GM06990 (cell line): ENCODE measurements around the gene CYP27B1.

ENCODE experiments used
- DNase-seq: peaks from one replicate; pipeline ENCODE4 v3.0.0-alpha.2; 2011; ENCODE audit not compliant: insufficient read length; ENCODE audit errors: extremely low read depth
- H3K27me3 ChIP-seq: replicated peaks from 2 replicates; pipeline ENCODE4 v1.6.0; 2011; ENCODE audit warnings: low read length; ENCODE audit not compliant: control insufficient read depth, insufficient read depth
- H3K36me3 ChIP-seq: 2 replicates; pipeline ENCODE4 v1.5.1; 2011; ENCODE audit warnings: low read length; ENCODE audit not compliant: control insufficient read depth, insufficient read depth
- H3K4me3 ChIP-seq: replicated peaks from 2 replicates; pipeline ENCODE4 v1.5.1; 2011; ENCODE audit warnings: low read depth, mild to moderate bottlenecking, control low read depth, low read length
- TF ChIP-seq, protein P1 (sequence below): IDR thresholded peaks from 2 replicates; pipeline ENCODE4 v1.5.1; 2011; ENCODE audit warnings: low read length, control low read depth, mild to moderate bottlenecking, inconsistent platforms; ENCODE audit not compliant: insufficient read depth, poor library complexity, severe bottlenecking

CYP27B1 gene

DNA sequence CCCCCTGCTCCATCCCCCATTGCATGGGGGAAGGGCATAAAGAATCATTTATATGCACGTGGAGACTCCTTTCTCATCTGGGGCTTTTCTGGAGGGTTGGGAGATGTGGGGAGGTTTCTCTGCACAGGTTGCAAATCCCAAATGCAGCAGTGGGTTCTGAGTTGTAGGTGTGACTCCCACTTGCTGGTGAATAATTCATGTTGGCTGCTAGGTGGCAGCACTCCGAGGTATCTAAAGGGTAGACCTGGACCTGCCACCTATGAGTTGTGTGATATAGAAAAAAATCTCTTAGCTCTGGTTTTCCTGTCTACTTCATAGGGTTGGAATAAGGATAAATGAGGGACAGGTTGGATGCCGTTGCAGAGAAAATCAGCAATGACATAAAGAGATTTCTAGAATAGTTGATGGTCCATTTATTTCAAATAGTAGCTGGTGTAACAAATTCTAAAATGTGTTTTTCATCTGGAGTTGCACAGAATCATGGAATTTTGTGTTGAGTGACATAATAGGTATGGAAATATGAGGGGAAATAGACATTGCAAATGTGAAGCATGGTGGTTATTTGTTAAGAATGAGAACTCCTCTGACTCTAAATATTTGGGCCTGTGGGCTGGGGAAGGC, 7.4 kb downstream of the CYP27B1 start:
- TF ChIP-seq, protein P1, sequence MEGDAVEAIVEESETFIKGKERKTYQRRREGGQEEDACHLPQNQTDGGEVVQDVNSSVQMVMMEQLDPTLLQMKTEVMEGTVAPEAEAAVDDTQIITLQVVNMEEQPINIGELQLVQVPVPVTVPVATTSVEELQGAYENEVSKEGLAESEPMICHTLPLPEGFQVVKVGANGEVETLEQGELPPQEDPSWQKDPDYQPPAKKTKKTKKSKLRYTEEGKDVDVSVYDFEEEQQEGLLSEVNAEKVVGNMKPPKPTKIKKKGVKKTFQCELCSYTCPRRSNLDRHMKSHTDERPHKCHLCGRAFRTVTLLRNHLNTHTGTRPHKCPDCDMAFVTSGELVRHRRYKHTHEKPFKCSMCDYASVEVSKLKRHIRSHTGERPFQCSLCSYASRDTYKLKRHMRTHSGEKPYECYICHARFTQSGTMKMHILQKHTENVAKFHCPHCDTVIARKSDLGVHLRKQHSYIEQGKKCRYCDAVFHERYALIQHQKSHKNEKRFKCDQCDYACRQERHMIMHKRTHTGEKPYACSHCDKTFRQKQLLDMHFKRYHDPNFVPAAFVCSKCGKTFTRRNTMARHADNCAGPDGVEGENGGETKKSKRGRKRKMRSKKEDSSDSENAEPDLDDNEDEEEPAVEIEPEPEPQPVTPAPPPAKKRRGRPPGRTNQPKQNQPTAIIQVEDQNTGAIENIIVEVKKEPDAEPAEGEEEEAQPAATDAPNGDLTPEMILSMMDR: peak; percentile 72
- DNase-seq: no peak
- Histone ChIP-seq H3K27me3 (no peaks in the 10 kb centered on the region), H3K36me3 (peaks cover 8% of the 10 kb centered on the region), H3K4me3 (no peak overlapping the region)

DNA sequence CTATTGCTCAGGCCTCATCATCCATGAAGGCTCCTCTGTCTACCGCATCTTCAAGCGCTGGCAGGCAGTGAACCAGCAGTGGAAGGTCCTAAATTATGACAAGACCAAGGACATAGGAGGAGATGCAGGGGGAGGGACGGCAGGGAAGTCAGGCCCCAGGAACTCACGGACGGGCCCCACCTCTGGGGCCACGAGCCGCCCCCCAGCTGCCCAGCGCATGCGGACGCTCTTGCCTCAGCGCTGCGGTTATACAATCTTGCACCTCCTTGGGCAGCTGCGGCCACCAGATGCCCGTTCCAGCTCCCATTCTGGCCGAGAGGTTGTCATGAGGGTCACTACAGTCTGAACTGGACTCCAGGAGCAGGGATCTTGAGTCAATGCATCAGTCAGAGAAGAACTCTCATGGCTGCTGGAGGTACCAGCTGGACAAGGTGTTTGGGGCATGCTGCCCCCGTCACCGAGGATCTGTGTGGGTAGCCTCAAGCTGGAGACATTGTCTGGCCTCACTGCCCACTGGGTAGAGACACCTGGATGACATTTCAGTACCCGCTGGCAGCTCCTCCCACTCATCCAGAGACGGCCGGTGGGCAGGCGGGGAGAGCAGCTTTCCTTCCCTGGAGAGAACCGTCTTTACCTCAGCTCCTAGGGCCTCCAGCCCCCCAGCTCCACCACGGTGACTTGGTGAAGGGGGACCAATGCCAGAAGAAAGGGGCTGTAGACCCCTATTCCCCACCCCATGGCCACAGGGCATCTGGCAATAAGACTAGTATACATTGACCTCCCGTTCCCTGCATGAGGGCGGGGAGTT, 8.1 kb downstream of the CYP27B1 start:
- H3K36me3 ChIP-seq: peaks cover 8% of the 10 kb centered on the region
- H3K4me3 ChIP-seq: no peak overlapping the region
- no peak for DNase-seq
- H3K27me3 ChIP-seq: no peaks in the 10 kb centered on the region
- TF ChIP-seq, protein P1: no peak

GRCh38 chr12:57757771-57758170, 9.1 kb downstream of the CYP27B1 start:
- H3K27me3 ChIP-seq: no peaks in the 10 kb centered on the region
- DNase-seq: no peak
- H3K36me3 ChIP-seq: peaks cover 8% of the 10 kb centered on the region
- TF ChIP-seq, protein P1: no peak
- no peak overlapping the region for H3K4me3 ChIP-seq

- Histone ChIP-seq H3K36me3 (peaks cover 8% of the 10 kb centered on the region), H3K27me3 (no peaks in the 10 kb centered on the region), H3K4me3 (peak overlapping the region; percentile 74)
- DNase-seq: peak; percentile 50
- TF ChIP-seq, protein P1: peak; percentile 77
Measured at GRCh38 chr12:57756406-57757341, 10.2 kb downstream of the CYP27B1 start.

DNA sequence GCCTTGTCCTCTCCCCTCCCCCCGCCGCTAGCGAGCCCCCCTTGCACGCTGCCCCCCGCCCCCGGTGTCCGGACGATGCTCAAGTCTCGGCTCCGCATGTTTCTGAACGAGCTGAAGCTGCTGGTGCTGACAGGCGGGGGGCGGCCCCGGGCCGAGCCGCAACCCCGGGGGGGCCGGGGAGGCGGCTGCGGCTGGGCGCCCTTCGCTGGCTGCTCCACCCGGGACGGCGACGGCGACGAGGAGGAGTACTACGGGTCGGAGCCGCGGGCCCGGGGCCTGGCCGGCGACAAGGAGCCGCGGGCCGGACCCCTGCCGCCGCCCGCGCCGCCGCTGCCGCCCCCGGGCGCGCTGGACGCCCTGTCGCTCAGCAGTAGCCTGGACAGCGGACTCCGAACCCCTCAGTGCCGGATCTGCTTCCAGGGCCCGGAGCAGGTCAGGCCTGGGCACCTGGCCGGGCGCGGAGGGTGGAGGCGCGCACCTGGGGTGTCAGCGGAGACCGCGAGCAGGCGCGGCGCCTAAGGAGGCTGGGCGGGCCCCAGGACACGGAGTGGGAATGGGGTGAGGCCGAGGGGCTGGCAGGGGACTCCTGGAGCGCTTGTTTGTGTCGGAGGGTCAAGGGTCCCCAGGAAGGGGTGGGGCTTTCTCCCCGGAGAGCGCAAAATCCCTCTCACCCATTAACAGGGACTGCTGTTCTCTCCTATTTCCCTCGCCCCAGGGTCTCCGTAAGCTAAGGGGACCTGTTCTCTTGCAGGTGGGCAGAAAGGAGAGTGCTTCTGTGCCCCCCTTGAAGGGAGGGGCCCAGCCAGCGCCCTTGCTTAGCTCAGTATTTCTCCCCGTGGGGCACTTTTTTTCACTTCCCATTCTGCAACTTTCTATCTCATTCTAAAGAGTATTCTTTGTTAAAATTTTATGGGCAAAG, 11.2 kb downstream of the CYP27B1 start:
- TF ChIP-seq, protein P1: no peak
- H3K4me3 ChIP-seq: peak overlapping the region; percentile 74
- peaks cover 9% of the 10 kb centered on the region for H3K36me3 ChIP-seq
- no peaks in the 10 kb centered on the region for H3K27me3 ChIP-seq
- peak; percentile 37 for DNase-seq
